HG02588 (cell line): ENCODE results near the gene UBE2R2.

ENCODE experiments used
- ATAC-seq: cut with Tn5 transposase; IDR thresholded peaks from one replicate; pipeline ENCODE4 v1.9.1; 2021; ENCODE audit warnings: mild to moderate bottlenecking, moderate library complexity; ENCODE audit not compliant: unreplicated experiment

Gene UBE2R2

GRCh38 chr9:33880211-33881089 lies 63.5 kb downstream of the UBE2R2 start:
- no peak for ATAC-seq

DNA sequence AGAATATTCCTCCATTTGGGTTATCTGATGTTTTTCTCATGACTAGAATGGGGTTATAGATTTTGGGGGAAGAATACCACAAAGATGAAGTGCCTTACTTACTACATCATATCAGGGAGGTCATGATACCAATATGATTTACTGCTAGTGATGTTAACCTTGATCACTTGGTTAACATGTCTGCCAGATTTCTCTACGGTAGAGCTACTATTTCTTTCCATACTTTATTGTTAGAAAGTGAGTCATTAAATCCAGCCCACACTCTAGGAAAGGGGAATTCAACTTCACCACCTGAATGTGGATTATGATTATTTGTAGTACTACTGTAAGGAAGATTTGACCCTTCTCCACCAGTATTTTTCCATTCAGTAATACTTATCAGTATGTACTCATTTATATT lies 64.7 kb downstream of the UBE2R2 start:
- no peak for ATAC-seq

- ATAC-seq, result no peak
Observed at GRCh38 chr9:33884856-33885701, 68.1 kb downstream of the UBE2R2 start.

DNA sequence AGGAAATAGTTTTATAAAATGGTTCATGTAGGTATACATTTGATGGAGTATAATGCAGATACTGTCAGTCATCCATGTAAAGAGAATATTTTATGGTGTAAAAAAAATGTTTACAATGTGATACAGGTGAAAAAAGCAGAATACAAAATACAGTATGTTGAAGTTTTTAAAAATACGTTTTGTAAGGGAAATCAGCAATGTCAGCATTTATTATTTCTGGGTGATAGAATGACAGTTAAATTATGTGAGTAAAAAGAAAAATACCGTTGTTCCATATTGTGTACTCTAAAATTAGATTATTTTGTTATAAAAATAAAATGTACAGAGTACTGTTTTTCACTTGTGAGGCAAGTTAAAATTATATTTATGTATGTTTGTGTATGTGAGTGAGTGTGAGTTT lies 69.0 kb downstream of the UBE2R2 start:
- ATAC-seq, result no peak

- no peak for ATAC-seq
Observed at GRCh38 chr9:33893861-33894260, 76.9 kb downstream of the UBE2R2 start.

- ATAC-seq, result no peak
Observed at GRCh38 chr9:33894316-33894715, 77.4 kb downstream of the UBE2R2 start.

DNA sequence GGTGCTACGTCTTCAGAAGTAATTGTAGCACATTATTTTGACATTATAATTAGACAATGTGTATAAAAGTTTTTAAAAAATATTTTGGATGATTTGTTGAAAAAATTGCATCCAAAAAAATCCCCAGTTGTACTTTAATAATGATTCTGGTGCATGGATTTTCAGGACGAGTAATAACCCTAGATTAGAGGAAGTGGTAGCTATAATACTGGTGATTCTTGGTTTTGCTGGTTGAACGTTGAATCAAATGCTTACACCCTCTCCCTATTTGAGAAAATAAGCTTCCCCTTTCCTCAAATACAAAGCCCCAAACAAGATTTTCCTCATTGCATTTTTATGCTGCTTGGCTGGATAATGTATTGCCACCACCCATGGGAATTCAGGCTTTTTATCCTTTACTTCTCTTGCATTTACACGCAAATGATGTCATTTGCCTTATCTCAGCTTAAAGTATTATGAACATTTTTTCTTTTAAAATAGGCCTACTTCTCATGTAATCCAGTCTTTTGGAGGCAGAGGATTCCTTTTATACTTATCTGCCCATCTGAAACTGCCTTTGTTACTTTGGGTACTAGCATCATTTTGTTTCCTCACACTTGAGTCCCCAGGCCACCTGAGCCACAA lies 86.3 kb downstream of the UBE2R2 start:
- no peak for ATAC-seq

GRCh38 chr9:33905137-33905536 lies 88.2 kb downstream of the UBE2R2 start:
- ATAC-seq, result no peak

- ATAC-seq, result no peak
Observed at GRCh38 chr9:33906769-33907168, 89.8 kb downstream of the UBE2R2 start.

- ATAC-seq, result no peak
Observed at GRCh38 chr9:33907347-33907746, 90.4 kb downstream of the UBE2R2 start.

GRCh38 chr9:33908114-33908513 lies 91.2 kb downstream of the UBE2R2 start:
- no peak for ATAC-seq

- no peak for ATAC-seq
Observed at GRCh38 chr9:33908749-33909148, 91.8 kb downstream of the UBE2R2 start.

DNA sequence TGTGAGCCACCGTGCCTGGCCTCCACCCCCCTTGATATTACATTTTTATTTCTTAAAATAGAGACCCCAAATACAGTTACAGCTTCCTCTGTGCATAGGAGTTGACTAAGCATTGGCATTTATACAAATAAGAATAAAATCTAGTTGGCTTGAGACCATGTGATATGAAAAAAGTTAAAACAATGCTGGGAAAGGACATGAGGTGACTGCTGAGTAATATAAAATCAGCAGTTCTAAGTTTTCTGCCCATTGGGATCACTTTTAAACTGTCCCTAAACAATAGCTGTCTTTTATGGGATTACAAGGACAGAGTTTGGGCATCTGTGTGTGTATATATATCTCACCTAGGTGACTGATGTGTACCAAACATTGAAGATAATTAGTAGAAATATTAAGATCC lies 96.6 kb downstream of the UBE2R2 start:
- ATAC-seq, result no peak

DNA sequence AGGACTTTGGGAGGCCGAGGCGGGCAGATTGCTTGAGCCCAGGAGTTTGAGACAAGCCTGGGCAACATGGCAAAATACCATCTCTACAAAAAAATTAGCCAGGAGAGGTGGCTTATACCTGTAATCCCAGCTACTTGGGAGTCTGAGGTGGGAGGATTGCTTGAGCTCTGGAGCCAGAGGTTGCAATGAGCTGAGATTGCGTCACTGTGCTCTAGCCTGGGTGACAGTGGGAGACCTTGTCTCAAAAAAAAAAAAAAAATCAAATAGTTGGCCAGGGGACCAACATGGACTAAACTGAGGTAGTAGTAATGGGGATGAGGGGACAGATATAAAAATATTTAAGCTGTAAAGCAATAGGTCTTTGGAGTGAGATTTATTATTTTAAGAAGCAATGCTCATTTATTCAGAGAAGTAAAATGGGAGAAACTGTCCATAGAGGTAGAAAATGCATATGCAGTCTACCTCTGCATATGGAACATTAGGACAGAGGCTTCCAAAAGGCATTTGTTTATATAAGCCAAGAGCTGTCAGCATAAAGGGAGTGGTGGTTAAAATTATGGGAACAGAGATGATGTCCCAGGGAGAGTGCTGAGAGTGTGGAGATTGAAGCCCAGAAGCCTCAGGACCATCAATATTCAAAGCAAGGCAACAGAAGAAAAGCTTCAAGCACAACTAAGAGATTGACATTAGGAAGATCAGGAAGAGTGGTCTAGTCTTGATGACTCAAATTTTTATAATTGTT lies 98.1 kb downstream of the UBE2R2 start:
- ATAC-seq, result no peak

DNA sequence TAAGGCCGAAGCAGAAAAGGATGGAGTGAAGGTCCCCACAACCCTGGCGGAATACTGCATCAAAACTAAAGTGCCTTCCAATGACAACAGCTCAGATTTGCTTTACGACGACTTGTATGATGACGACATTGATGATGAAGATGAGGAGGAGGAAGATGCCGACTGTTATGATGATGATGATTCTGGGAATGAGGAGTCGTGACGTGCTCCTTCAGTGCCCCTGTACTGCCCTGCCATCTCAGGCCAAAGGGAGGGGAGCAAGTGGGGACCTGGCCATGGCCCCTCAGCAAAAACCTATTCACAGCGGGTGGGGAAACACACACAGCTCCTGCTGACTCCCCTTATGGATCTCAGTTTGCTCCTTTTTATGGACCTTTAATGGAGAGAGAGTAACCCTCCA lies 100.1 kb downstream of the UBE2R2 start:
- ATAC-seq, result no peak

DNA sequence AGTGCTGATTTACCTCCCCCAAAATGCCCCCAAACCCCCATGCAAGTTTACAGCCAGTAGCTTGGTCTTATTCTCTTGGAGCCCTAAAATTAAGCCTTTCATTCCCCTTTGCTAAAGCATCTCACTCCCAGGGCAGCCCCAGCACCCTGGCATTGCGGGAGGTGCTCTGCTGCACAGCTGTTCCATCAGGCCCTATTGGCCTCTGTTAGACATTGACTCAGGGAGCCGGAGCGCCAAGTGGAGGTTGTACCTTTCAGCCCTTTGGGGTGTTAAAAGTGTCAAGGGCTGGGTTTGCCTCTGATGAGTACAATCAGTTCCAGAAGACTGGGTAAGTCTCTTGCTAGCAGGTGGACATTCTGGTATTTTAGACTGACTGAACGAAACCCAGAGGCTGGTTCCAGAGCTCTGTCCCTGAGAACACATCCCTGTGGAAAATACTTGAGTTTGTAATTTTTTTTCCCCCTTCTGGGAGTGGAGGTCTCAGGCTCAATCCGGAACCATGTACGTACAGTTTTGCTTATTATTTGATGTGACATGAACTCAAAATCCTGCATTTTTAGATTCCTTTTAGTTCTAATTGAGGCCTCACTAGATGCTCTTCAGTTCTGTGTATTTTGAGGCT lies 102.4 kb downstream of the UBE2R2 start:
- ATAC-seq, result no peak

DNA sequence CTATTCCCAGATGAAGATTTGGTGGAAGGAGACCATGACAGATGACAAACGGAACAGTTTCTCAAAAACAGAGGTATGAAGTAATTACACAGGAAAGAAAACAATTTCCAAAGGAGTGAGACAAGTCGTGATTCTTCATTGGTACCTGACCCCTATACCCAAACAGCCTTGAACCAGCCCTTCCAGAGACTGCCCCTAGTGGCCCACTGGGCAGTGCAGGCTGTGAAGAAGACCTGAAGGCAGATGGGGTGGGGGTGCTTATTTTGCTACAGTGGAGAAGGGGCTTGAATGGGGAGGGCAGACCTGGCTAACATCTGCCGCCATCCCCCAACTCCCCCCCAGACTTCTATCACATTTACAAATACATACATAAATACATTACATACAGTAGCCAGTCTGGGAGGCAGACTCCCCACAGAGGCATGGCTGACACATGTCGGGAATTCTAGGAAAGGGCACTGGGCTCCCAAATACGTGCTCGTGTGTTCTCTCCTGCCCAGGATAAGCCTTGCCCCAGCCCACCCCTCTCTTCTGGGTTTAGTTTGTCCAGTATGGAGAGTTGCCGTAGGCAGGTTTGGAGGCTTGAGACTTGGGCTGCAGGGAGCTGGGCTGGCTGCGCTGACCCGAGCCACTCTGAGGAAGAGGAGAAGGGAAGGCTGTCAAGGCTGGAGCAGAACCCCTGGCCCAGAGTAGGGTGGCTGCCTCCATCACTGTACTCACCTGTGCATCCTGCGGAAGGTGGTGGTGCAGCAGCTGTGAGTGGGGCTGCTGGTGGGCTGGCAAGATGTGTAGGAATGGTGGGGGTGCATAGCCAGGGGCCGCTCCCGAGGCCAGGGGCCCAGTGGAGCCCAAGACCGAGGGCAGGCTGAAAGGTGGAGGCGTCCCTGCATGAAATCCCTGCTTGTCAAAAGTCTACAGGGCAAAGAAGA lies 105.3 kb downstream of the UBE2R2 start:
- no peak for ATAC-seq

- ATAC-seq, result no peak
Observed at GRCh38 chr9:33923079-33923478, 106.1 kb downstream of the UBE2R2 start.

GRCh38 chr9:33923998-33924701 lies 107.2 kb downstream of the UBE2R2 start:
- no peak for ATAC-seq
